D341Med (cell line): ENCODE results near the gene KRT23.
"Not testable (repeated sequence)": the region's sequence is repeated elsewhere in the genome, so short reads cannot be mapped to it uniquely, and the experiment has no call there.

Experiments used
- DNase-seq: peaks from one replicate; pipeline ENCODE4 v3.0.0; 2012; ENCODE audit warnings: low spot score

Gene KRT23

DNA sequence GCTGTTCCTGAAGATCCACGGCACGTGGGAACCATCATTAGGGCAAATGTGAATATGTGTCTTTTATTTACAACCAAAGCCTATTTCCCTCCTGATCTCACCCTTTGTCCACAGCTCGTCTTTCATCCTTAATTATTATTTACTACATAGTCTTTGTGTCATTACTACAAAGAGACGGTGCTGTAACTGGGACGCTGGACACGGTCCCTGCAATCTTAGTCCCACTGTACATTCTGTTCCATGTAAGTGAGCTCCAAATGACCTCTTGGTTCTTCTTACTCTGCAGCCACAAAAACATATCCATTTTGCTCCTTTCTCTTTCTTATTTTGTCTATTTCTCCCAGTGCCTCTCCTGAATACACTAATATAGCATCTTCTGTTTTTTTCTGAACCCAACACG is 12.7 kb upstream of the KRT23 start:
- DNase-seq: no peak

- DNase-seq: no peak
Measured at GRCh38 chr17:40949418-40949817, 12.0 kb upstream of the KRT23 start.

DNA sequence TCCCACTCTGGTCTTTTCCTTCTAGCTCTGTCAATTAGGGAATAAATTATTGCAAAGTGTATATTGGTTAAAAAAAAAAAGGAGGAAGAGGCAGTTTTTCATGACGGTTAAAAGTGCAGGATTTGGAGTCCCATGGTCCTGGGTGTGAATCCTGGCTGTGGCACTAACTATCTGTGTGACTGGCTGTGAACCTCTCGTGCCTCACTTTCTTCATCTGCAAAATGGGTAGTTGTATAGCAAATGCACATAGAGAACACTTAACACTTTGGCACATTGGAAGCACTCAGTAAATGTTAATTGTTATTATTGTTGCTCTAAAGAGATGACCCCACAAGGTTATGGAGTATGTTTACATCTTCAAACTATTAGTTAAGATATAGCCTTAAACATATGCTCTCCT is 10.5 kb upstream of the KRT23 start:
- no peak for DNase-seq

DNA sequence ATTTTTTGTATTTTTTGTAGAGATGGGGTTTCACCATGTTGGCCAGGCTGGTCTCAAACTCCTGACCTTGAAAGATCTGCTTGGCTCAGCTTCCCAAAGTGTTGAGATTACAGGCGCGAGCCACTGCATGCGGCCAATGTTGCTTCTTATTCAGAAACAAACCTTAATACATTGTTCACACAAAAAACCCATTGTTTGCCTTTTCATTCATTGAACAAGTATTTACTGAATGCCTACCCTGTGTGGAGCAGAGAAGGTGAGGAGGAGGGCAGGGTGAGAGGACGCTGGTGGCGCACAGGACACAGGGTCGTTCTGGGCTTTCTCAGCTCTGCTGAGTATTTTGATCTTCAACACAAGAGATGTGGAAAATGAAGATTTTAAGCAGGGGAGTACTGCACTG is 8.0 kb upstream of the KRT23 start:
- DNase-seq: no peak

- no peak for DNase-seq
Measured at GRCh38 chr17:40944531-40944930, 7.1 kb upstream of the KRT23 start.

DNA sequence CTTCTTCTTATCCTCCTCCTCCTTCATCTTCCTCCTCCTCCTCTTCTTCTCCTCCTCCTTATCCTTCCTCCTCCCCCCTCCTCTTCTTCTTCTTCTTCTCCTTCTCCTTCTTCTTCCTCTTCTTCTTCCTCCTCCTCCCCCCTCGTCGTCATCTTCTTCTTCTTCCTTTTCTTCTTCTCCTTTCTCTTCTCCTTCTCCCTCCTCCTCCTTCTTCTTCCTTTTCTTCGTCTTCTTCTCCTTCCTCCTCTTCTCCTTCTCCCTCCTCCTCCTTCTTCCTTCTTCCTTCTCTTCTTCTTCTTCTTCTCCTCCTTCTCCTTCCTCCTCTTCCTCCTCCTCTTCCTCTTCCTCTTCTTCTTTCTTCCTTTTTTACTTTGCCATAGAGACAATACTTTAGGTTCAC is 5.1 kb upstream of the KRT23 start:
- DNase-seq: no peak

DNA sequence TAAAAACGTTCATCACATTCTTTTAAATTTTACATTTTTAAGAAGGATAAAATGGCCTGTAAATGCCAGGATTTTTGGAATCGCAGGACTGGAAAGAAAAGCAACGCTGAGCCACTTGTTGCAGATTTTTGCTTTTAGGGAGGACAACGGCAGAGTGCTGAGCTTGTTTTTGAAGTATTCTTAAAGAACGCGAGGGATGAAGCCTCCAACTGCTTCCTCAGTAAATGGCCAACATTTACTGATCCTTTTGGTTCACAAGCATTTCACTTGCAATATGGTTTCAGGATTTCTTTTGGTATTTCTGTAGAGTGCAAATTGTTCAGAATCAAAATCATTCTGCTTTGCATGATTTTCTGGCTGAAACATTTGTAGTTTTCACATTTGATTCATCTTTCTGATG is 2.8 kb upstream of the KRT23 start:
- DNase-seq: no peak

- no peak for DNase-seq
Measured at GRCh38 chr17:40938981-40939380, 1.5 kb upstream of the KRT23 start.

DNA sequence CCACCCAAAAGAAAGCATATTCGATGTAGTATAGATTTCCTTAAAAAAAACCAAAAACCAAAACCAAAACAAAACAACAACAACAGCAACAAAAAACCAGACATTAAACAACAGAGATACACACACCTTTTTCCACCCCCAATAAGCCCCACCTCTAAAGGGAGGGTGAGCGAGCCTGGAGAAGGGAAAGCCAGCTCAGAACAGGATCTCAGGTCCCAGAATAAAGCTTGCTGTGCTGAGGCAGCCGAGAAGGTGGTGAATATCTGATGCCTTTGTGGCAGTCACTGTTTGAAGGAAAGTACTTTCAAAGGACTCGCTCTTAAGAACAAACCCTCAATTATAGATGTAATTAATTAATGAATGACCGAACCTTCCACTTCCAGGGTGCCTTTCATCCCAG is 470 bp downstream of the KRT23 start:
- no peak for DNase-seq

- no peak for DNase-seq
Measured at GRCh38 chr17:40936437-40936971, 942 bp downstream of the KRT23 start.

DNA sequence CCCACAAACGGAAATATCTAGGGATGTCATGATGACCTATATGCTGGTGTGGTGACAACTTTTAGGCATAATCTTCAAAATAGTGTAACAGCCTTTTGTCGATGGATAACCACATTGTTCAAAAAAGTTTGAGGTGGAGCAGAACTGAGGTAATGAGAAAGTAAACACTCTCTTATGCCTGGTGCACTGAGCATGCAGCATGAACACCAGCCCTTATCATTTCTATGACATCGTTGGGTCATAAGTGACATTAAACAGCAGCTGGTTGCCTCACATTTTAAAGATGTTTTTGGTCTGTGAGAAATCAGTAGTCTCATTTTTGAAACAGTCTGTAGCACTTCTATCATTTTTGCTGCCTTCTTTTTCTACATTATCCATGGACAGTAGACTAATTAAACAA is 1.8 kb downstream of the KRT23 start:
- DNase-seq: no peak

DNA sequence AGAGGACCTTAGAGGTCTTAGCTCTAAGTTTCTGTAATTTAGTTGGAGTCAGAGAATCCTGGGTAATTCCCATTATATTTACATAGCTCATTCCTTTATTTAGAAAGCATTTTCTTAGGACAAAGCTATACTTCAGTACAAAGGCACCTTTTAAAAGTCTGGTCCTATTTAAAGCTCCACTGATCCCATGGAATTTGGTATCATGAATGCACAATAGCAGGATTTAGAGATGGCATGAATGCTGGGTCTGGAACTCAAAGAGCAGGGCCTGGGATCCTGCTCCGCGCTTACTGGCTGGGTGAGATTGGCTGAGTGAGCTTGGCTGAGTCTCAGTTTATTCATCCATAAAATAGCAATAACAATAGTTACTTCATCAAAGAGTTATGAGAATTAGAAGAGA is 4.8 kb downstream of the KRT23 start:
- DNase-seq: no peak

- DNase-seq: no peak
Measured at GRCh38 chr17:40931311-40931710, 6.1 kb downstream of the KRT23 start.

GRCh38 chr17:40926341-40926740 is 11.1 kb downstream of the KRT23 start:
- DNase-seq: no peak

GRCh38 chr17:40922239-40922638 is 15.2 kb downstream of the KRT23 start:
- DNase-seq: no peak

DNA sequence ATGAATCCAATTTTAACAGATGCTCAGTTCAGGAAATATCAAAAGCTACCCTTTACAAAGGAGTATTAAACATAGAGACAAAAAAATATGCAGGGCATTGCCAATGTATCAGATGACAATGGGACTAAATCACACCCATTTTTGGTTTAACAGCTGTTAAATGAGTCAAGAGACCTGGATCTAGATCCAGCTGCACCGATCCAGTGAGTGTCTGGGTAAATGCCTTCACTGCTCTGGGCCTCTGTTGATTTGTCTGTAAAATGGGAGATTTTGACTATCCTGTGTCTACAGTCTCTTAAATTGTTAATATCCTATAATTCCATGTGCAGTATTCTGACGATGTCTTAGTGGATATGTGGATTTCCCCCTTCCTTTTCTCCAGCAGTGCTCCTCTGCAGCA is 16.4 kb downstream of the KRT23 start:
- no peak for DNase-seq

GRCh38 chr17:40917116-40917515 is 20.3 kb downstream of the KRT23 start:
- DNase-seq: not testable (repeated sequence)

DNA sequence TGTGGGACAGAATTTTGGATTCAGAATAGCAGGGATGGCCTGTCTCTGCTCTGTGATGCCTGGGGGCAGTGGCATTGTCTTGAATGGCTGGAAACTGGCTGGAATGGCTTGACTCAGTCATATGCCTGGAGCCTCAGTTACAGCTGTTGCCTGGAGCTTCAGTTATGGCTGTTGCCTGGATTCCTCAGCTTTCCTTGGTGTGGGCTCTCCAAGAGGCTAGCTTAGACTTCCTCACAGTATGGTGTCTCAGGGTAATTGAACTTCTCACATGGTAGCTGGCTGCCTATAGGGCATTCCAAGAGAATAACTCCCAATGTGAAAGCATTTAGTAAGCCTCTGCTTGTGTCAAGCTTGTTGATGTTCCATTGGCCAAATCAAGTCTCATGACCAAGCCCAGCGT is 21.1 kb downstream of the KRT23 start:
- no peak for DNase-seq

DNA sequence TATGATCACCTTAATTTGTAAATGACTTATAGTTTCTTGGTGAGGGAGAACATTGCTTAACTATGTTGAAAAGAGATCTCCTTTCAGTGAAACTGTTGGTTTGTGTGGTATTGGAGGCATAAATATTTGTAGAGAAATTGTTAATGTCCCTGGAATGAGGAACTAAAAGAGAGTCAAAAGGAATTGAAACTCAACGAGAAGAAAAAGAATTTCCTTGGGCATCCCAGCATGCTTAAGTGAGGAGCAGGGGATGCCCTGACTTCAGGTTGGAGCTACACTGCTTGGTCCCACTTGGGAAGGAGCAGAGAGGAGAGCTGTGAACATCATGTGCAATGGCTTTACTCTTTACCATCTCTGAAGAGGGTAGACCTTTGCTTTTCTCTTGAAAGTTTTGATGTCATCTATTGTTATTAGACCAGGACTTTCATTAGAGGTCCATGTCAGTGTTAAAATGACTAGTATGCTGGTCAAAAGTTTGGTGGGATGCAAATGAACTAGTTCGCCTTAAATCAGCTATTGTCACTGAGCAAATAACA is 21.7 kb downstream of the KRT23 start:
- no peak for DNase-seq

DNA sequence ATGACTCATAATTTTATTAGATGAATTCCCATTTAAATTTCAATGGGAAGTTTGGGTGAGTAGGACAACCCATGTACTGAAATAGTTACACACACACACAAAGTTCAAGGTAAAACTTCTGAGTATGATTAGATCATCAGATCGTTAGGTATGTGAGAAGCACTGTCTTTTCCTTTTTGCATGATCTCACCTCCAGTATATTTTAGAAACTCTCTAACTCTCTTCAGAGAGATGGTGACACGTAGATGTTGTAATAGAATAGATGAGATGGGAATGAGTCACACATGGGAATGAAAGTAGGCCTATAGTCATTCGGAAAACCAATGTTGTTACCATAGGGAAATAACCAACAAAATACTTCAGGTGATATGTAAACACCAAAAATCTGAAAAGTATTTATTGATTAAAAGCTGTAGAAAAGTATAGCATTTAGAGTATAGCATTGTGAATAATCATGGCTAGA is 22.2 kb downstream of the KRT23 start:
- DNase-seq: no peak

- no peak for DNase-seq
Measured at GRCh38 chr17:40914075-40914855, 23.2 kb downstream of the KRT23 start.

DNA sequence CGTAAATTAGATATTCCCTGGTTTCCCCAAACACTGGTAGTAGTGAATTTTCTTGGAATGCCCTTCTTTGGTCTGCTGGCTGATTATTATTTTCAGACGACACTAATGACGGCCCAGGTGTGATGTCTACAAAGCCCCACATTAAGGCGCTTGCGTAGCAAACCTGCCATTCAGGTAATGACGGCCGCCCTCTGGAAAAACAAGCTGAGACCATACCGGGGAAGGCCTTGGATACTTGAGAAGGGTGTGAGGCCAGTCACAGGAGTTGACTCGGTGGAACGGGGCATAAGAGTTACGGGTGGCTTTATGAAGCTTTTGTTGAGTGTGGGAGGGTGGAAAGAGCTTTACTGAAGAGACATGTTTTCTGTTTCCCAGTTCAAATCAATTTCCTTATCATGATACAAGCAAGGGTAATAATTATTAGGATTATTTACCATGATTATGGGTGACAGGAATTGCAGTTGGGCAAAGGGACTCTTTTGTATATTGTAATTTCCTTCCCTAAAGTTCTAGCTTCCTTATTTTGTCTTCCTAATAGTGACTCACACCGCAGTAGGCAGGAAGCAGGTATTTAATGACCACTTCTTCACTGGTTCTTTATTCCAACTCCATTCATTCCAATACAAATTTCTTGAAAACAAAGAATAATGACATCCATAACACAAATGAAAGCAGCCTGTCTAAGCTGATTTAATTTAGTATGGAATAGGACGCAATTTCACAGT is 24.8 kb downstream of the KRT23 start:
- DNase-seq: no peak

DNA sequence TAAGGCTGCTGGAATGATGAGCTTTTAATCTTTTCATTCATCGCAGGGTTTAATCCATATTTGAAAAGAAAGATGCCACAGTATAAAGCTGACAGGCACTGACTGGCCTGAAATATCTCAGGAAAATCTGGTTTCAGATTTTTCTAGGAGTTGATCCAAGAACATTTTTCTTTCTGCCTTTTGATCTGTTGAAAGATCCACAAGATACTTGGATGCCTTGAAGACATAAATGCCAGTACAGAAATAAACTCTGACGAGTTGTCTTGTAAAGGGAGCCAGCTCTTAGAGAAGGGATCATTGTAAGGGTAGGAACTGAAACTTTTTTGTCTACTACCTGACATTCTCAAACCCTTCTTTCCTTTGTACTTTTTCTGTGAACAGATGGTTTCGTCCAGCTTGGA is 27.0 kb downstream of the KRT23 start:
- no peak for DNase-seq
